Tibial artery (tissue), 4 donors: ENCODE measurements around the gene PLVAP.

Experiments
- DNase-seq, 2 donors: peaks; one replicate each; pipeline ENCODE4 v3.0.0-alpha.2; 2019
- H3K27ac ChIP-seq, 2 donors: fragments of 200-600 bp; sonication (generic) in 1 of 2; 1 replicate in 1 of 2; 2 replicates in 1 of 2; pipeline ENCODE4 v1.5.1; 2018 to 2019; ENCODE audit warnings: mild to moderate bottlenecking in 1 of 2
- H3K27me3 ChIP-seq, 2 donors: fragments of 200-600 bp; sonication (generic) in 1 of 2; one replicate each; pipeline versions ENCODE4 v1.5.1 to v1.6.0; 2016 to 2019
- H3K36me3 ChIP-seq, 3 donors: fragments of 200-600 bp; sonication (generic) in 2 of 3; one replicate each; pipeline ENCODE4 v1.5.1; 2016 to 2019; ENCODE audit warnings: mild to moderate bottlenecking in 2 of 3
- H3K4me1 ChIP-seq, 4 donors: fragments of 200-600 bp; sonication (generic) in 2 of 4; 1 replicate in 3 of 4; 2 replicates in 1 of 4; pipeline ENCODE4 v1.5.1; 2016 to 2019
- H3K4me3 ChIP-seq, 2 donors: fragments of 200-600 bp; sonication (generic) in 1 of 2; 1 replicate in 1 of 2; 2 replicates in 1 of 2; pipeline ENCODE4 v1.5.1; 2018 to 2019; ENCODE audit warnings: mild to moderate bottlenecking in 2 of 2
- H3K9me3 ChIP-seq, 3 donors: fragments of 200-600 bp; sonication (generic) in 1 of 3; one replicate each; pipeline ENCODE4 v1.5.1; 2016 to 2019
- intact Hi-C: fragments of 100-400 bp; cut with DNase I; formaldehyde crosslinking; loops from one replicate; pipeline ENCODE4 v1.15.0; 2023; ENCODE audit warnings: low total_unique reads
- TF ChIP-seq, protein P1 (sequence below), 2 experiments: fragments of 200-600 bp in 1 of 2; fragments of 450-650 bp in 1 of 2; IDR thresholded peaks; one replicate each; pipeline ENCODE4 v1.5.1; 2017 to 2019; ENCODE audit warnings: antibody characterized with exemption in 2 of 2, mild to moderate bottlenecking in 1 of 2, moderate library complexity in 1 of 2

PLVAP gene

DNA sequence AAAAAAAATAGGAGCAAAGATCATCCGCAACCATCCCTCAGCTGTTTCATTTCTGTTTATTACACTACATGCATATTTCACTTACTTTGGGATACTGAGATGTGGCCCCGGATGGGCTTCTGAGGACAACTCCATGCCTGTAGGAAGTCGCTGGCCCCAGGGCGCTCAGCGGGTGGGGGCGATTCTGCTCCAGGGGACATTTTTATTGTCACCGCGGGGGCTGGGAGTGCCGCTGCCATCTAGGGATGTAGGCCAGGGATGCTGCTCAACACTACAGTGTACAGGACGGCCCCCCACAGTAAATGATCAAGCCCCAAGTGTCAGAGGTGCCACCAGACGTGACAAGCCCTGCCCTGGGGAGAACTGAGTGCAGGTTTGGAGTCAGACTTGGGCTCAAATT, 34.7 kb upstream of the PLVAP start:
- Histone ChIP-seq H3K27me3 (peaks cover 0 to 8% of the 10 kb centered on the region in 2 donors), H3K27ac (no peak overlapping the region), H3K9me3 (no peaks in the 10 kb centered on the region), H3K4me3 (no peak overlapping the region), H3K4me1 (peaks cover 0 to 3% (median 0%) of the 10 kb centered on the region in 4 donors), H3K36me3 (no peaks in the 10 kb centered on the region)
- no peak for DNase-seq
- TF ChIP-seq, protein P1, sequence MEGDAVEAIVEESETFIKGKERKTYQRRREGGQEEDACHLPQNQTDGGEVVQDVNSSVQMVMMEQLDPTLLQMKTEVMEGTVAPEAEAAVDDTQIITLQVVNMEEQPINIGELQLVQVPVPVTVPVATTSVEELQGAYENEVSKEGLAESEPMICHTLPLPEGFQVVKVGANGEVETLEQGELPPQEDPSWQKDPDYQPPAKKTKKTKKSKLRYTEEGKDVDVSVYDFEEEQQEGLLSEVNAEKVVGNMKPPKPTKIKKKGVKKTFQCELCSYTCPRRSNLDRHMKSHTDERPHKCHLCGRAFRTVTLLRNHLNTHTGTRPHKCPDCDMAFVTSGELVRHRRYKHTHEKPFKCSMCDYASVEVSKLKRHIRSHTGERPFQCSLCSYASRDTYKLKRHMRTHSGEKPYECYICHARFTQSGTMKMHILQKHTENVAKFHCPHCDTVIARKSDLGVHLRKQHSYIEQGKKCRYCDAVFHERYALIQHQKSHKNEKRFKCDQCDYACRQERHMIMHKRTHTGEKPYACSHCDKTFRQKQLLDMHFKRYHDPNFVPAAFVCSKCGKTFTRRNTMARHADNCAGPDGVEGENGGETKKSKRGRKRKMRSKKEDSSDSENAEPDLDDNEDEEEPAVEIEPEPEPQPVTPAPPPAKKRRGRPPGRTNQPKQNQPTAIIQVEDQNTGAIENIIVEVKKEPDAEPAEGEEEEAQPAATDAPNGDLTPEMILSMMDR (IDR thresholded peaks at IDR 0.05): no peak
- intact Hi-C loops: no loop called here

DNA sequence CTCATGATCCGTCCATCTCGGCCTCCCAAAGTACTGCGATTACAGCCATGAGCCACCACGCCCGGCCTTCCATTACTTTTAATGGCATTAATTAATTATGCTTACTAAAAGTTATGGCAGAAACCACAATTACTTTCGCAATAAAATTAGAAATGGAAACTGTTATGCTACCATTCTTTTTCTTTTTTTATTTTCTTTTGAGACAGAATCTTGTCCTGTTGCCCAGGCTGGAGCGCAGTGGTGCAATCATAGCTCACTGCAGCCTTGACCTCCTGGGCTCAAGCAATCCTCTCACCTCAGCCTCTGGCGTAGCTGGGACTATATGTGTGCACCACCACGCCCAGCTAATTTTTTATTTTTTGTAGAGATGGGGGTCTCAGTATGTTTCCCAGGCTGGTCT, 32.8 kb upstream of the PLVAP start:
- intact Hi-C loops: no loop called here
- TF ChIP-seq, protein P1 (IDR thresholded peaks at IDR 0.05): no peak

DNA sequence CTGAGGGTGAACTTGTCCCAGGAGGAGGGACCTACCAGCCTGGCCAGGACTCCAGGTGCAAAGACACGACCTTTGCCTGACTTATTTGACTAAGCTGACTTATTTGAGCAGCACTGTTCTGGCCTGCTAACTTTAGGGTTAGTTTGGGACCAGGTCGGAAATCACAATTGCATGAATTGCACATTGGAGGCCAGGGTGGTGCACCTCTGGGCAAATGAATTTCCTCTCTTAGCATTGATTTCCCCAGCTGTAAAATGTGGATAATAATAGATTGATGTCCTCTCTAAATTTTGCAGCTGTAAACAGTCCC, 29.7 kb upstream of the PLVAP start:
- peaks cover 0 to 9% of the 10 kb centered on the region in 2 donors for H3K27me3 ChIP-seq
- intact Hi-C loops: no loop called here
- DNase-seq: no peak
- TF ChIP-seq, protein P1 (IDR thresholded peaks at IDR 0.05): no peak
- H3K27ac ChIP-seq: no peak overlapping the region
- H3K4me3 ChIP-seq: peak overlapping the region; percentile 29 to 41
- no peaks in the 10 kb centered on the region for H3K36me3 ChIP-seq
- H3K9me3 ChIP-seq: no peaks in the 10 kb centered on the region
- peaks cover 0 to 9% (median 0%) of the 10 kb centered on the region in 4 donors for H3K4me1 ChIP-seq

More for the DNA sequence above, 32.8 kb upstream of the PLVAP start:
- Histone ChIP-seq H3K4me1 (peaks cover 0 to 9% (median 0%) of the 10 kb centered on the region in 4 donors), H3K27me3 (peaks cover 0 to 8% of the 10 kb centered on the region in 2 donors), H3K36me3 (no peaks in the 10 kb centered on the region), H3K27ac (no peak overlapping the region), H3K4me3 (no peak overlapping the region), H3K9me3 (no peaks in the 10 kb centered on the region)
- no peak for DNase-seq

DNA sequence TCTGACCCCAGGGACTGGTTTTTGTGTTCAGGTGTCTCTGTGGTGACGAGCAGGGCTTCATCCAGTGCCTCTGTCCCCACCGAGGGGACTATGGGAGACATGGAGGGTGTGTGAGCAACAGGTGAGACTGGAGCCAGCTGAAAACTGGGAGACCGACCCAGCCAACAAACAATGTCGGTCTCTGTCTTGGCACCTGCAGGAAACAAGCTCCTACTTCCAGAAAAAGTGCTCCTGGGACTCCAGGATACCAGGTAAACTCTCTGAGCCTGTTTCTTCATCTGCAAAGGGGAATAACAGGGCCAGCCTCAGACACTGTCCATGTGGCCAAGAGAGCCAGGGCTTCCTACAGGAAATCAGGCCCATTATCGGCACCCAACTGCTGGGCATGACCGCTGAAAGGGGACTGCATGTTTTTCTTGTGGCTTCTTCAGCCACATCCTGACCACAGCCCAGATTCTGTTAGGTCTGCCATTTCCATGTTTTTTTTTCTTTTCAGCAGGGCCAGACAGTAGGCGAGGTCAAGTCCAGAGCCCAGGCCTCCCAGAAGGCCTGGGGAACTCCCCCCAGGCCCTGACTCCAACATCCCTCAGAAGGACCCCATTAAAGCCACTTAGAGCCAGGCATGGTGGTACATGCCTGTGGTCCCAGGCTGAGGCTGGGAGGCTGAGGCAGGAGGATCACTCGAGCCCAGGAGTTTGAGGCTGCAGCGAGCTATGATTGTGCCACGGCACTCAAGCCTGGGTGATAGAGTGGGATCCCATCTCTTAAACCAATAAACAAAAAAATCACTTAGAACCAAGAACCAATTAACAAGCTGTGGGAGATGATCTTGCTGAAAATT, 29.1 kb upstream of the PLVAP start:
- Histone ChIP-seq H3K27me3 (peaks cover 0 to 15% of the 10 kb centered on the region in 2 donors), H3K9me3 (no peaks in the 10 kb centered on the region), H3K4me3 (peak overlapping the region; percentile 29 to 41), H3K4me1 (peaks cover 0 to 9% (median 0%) of the 10 kb centered on the region in 4 donors), H3K36me3 (no peaks in the 10 kb centered on the region), H3K27ac (peak overlapping the region in 1 of 2 donors; percentile 25)
- TF ChIP-seq, protein P1 (IDR thresholded peaks at IDR 0.05): no peak
- intact Hi-C loops: no loop called here
- DNase-seq: no peak

DNA sequence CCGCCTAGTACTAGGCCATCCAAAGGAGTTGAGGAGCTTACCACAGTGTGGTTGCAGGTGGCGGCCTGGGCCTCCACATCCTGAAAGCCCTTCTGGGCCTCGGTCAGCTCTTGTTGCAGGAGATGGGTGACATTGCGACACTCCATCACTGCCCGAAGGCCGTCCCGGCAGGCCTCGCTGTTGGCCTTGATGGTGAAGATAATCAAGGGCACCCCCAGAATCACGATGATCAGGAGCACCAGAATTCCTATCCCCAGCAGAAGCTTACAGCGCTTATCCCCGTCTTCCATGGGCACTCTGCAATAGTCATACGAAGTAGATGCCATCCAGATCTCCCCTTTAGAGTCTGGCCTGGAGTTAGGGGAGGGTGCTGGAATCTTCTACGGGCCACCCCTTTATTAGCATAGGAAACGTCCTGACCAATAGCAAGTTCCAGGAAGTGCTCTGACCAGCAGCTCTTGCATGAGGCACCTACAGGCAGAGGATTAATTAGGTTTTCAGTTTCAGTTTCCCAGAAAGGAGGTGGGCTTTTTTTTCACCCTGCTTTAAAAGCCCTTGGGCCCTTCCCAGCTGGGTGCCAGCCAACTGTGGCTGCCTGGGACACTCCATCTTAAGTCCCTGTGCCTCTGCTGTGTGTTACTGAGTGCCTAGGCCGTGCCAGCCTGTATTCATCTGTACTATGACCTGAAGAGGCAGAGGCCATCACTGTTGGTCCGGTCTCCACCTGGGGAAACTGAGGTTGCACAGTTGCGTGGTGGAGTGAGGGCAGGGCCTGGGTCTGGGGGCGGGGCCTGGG, 28.3 kb upstream of the PLVAP start, which contains the start of gene BST2:
Gene BST2, minus strand, starts transcription at position 381 of the 796 bp plus-strand sequence. Its CDS starts 55 bp downstream, at position 326.
- Histone ChIP-seq H3K36me3 (no peaks in the 10 kb centered on the region), H3K9me3 (no peaks in the 10 kb centered on the region), H3K4me3 (peak within 1 kb of the TSS; percentile 29 to 41), H3K27me3 (peaks cover 0 to 18% of the 10 kb centered on the region in 2 donors), H3K4me1 (peaks cover 0 to 9% (median 0%) of the 10 kb centered on the region in 4 donors), H3K27ac (peak within 1 kb of the TSS in 1 of 2 donors; percentile 25)
- TF ChIP-seq, protein P1 (IDR thresholded peaks at IDR 0.05): no peak
- intact Hi-C loops: no loop called here
- DNase-seq: peak in 1 of 2 donors; percentile 60
